Stimulated activated CD4-positive, alpha-beta T cell treated with anti-CD3 and anti-CD28 coated beads, Interleukin-1b, Interleukin-23, amount 100 ng/mL, for 1 hour (primary cell): Measurements from ENCODE around the gene FN1.

Experiments
- DNase-seq, 2 donors: peaks; one replicate each; pipeline ENCODE4 v3.0.0-alpha.2; 2020; ENCODE audit warnings: low read depth in 2 of 2

Gene FN1

GRCh38 chr2:215441560-215442400 is 5.9 kb upstream of the FN1 start:
- DNase-seq = no peak

- DNase-seq = no peak
Observed at GRCh38 chr2:215439980-215440512, 4.2 kb upstream of the FN1 start.

DNA sequence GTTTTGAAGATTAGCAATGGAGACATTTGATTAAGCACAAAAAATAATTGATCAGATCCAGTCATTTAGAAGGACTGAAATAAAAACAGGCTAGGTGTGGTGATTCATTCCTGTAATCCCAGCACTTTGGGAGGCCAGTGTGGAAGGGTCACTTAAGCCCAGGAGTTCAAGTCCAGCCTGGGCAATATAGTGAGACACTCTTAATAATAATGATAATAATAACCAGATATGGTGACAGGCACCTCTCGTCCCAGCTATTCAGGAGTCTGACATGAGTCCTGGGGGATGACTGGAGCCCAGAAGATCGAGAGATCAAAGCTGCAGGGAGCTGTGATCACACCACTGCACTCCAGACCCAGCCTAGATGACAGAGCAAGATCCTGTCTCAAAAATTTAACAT is 3.5 kb upstream of the FN1 start:
- no peak for DNase-seq

GRCh38 chr2:215437614-215438013 is 1.7 kb upstream of the FN1 start:
- DNase-seq = no peak

DNA sequence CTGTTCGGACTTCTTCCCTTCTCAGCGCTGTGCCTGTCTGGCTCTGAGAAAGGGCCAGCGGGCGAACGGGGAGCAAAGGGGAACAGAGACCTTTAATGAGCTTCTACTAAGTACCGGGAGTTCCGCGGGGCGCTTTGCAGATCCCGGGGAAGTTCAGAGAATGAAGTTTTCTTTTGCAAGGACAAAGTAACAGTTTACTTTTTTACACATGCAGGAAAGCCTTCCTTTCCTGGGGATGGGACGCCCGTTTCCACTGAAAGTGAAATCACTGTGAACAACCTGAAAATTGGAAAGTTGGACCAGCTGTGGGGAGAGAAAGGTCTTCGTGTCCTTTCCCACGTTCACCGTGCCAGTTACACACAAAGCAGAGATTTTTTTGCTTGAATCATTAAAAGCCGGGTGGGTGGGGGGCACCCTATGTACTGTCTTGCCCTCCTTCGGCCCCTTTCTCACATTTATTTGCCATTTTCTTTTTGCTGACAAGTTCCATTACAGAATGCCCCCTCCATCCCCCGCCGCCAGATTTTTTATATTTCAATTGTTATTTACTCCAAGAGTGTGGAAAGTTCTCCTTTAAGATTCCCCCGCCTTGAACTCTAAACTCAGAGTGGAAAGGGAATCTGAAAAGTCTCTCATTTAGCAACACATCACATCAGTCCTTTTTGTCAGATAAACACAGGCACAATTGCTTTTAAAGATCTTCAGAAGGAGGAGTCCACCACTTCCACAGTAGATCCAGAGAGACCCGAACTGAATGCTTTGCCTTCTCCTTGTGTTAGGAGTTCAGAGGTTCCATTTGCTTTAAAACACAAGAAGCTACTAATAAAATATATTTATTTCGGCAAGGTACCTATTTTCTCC is 1.1 kb upstream of the FN1 start:
- DNase-seq = no peak

- no peak for DNase-seq
Observed at GRCh38 chr2:215435280-215435869, 493 bp downstream of the FN1 start.

DNA sequence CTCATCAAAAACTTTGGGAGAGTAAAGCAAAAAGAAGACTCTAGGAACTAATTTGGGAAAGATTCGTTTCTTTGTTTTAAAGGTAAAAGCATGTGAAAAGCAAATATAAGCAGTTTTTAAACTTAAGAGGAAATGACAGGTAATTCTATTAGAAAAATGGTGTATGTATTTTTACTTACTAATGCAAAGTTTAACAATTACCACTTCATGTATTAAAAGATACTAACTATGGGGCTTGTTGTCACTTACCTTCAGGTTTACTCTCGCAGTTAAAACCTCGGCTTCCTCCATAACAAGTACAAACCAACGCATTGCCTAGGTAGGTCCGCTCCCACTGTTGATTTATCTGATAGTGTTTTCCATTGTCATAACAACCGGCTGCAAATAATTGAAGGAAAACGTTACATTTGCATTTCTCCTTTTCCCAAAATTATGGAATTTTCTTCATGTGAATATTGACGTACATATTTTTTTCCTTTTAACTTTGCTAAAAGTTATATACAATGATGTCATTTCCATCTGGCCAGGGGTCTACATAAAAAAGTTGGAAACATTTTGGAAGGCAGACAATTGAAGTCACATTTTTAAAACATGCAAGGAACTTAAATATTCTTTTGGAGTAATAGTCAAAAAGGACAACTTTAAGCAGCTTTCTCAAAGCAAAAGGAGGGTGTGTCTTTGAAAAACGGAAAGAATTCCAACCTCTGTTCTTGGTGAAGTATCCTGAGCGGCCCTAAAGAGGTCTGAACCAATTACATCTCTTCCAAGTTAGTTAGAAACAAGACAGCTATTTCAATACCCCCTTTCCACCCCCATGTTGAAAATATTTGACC is 1.2 kb downstream of the FN1 start:
- DNase-seq = no peak

- no peak for DNase-seq
Observed at GRCh38 chr2:215432759-215433594, 2.9 kb downstream of the FN1 start.

- DNase-seq = no peak
Observed at GRCh38 chr2:215431778-215432758, 3.8 kb downstream of the FN1 start.

DNA sequence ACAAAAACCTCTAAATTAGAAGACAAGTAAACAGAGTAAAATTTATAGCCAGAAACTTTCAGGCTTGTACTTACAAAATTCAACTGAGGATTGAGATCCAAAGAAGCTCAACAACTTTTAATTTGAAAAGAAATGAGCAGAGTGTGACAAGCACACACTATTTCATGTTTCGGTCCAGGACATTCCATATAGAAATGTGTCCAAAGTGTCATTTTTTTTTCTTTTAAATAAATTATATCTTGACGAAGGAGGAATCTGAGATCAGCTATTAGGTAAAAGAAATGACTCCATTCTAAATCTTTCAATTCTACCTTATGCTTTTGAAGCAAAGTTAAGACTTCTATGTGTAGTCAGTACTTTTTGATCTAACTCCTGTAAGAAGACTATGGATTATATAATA is 4.6 kb downstream of the FN1 start:
- no peak for DNase-seq

DNA sequence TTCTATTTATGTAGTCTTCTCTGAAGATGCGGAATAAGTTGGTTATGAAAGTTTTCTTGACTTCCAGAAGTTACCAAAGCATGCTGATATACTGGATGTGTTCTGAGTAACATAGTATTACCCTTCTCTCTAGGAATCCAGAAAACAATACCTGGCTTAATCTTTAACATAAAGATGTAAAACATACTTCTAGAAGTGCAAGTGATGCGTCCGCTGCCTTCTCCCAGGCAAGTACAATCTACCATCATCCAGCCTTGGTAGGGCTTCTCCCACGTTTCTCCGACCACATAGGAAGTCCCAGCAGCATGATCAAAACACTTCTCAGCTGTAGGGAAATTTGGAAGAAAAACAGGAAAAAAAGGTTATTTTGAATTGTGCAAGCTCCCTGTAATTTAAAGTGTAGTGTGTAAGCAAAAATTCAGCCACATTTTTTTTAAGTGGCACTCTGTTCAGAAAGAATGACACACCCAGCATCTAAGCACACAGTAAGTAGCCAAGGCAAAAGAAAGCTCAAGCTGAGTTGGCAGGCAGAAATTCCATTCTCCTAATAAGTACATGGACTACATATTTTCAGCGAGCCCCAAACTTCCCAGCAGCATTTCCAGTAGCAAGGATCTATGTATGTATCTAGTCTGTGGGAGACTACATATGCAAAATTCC is 5.2 kb downstream of the FN1 start:
- no peak for DNase-seq

DNA sequence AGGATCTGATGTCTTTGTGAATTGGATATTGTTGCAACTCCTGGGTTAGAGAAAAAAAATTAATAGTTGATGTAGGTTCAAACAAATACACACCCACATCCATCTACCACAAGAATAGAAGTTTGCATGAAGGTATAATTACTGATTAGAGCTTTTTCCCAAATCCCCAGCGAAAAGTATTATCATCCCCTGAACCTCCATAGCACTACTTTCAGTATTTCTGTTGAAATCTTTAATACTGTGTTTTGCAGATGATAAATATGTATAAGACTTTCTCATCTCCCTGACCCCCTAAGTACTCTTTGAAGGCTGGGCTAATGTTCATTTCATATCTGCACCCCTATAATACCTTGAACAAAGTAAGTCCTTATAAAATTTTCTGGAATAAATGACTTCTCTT is 6.4 kb downstream of the FN1 start:
- no peak for DNase-seq

GRCh38 chr2:215428060-215428910 is 7.6 kb downstream of the FN1 start:
- no peak for DNase-seq

GRCh38 chr2:215427585-215427984 is 8.3 kb downstream of the FN1 start:
- DNase-seq = no peak

DNA sequence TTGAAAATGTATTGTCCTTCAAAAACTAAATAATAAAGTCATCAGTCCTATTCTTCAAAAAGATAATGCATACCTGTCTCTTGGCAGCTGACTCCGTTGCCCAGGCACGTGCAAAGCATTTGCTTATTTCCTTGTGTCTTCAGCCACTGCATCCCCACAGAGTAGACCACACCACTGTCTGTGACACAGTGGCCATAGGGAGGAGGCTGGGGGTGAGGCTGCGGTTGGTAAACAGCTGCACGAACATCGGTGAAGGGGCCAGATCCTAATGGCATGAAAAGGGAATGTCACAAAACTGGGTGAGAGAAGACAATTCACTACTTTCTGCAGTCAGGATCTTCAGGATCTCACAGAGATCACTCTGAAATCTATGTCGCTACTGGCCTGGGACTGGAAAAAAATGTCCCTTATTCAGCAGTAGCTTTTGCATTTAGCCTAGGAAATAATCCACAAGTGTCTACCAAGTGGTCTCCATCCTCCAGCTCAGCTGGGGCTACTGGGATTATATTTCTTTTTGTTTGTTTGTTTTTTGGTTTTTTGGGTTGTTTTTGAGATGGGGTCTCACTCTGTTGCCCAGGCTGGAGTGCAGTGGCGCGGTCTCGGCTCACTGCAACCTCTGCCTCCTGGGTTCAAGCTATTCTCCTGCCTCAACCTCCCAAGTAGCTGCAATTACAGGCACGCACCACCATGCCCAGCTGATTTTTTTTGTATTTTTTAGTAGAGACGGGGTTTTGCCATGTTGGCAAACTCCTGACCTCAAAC is 10.7 kb downstream of the FN1 start:
- no peak for DNase-seq

DNA sequence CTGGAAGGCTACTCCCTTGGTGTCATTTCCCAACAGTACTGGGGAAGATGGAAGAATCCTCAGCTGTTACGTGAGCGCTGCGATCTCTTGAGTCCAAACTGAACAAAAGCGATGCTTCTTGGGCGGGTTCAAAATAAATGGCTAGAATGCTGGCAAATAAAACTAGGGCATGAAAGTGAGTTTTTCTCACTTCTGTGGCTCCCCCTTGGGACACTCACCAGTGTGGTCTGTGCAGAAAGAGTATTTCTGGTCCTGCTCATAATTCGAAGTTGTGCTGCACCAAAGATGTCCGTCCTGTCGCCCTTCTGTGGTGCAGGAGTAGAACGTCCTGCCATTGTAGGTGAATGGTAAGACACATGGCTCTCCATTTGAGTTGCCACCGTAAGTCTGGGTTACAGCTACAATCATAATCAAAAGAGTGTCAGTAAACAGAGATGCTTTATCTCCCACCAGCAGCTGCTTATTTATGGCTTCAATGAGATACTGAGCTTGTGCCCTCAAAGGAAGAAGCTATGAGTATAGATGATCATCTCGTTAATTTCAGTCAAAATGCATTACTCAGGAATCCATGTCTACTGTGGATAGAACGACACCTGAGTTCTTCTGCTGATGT is 11.8 kb downstream of the FN1 start:
- no peak for DNase-seq

DNA sequence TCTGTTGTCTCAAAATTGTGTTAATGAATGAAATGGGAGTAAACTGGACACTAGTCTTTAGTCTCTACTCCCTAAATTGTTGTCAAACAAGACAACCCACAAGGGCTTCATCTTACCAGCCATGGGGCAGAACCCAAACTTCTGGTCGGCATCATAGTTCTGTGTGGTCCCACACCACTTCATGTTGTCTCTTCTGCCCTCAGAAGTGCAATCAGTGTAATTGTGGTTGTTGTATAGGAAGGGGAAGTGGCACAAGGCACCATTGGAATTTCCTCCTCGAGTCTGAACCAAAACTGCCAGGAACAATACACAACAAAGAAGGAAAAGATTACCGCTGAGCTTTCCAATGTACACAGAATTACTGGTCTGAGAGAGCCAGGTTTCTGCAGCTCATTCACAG is 12.6 kb downstream of the FN1 start:
- no peak for DNase-seq
